ENCODE results near the gene GNPNAT1.
A peak's percentile ranks its signal among the peaks of the same experiment; 100 is the strongest.

The GNPNAT1 gene

DNA sequence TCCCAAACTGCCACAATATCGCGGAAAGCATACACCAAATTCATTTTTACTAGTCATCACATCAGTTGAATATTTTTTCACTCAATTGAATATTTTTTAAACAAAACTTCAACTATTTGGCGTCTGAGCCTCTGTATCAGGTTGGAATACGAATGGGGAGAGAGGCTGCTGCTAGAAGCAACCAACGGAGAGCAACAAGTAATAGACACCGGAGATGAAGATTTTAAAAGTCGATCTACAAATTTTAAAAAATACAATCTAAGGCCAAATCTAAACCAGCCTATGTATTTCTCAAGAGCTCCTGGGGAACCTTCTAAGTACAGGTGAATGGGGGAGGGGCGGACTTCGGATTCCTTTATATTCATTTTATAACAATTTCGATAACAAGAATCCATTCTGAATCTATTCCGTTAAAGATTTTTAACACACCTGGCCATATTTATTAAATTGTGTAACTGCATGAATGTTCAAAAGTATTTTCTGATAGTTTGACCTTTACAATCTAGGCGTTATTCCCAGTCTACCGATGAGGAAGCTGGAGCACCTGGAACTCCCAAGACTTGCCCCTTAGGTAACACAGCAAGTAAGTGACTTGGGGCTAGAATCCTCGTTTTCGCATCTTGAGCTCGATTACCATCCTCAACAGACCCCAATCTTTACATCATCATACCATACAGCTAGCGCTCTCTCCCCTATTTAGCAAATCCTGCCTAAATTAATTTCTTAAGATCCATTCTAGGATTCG, 1.2 kb downstream of the GNPNAT1 start:
- peak overlapping the region; percentile 70 for H3K4me3 ChIP-seq (ENCODE audit: low read depth, low read length)
- TF ChIP-seq, protein P1, sequence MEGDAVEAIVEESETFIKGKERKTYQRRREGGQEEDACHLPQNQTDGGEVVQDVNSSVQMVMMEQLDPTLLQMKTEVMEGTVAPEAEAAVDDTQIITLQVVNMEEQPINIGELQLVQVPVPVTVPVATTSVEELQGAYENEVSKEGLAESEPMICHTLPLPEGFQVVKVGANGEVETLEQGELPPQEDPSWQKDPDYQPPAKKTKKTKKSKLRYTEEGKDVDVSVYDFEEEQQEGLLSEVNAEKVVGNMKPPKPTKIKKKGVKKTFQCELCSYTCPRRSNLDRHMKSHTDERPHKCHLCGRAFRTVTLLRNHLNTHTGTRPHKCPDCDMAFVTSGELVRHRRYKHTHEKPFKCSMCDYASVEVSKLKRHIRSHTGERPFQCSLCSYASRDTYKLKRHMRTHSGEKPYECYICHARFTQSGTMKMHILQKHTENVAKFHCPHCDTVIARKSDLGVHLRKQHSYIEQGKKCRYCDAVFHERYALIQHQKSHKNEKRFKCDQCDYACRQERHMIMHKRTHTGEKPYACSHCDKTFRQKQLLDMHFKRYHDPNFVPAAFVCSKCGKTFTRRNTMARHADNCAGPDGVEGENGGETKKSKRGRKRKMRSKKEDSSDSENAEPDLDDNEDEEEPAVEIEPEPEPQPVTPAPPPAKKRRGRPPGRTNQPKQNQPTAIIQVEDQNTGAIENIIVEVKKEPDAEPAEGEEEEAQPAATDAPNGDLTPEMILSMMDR (IDR thresholded peaks at IDR 0.05; ENCODE audit: low read depth, low read length) = no peak

DNA sequence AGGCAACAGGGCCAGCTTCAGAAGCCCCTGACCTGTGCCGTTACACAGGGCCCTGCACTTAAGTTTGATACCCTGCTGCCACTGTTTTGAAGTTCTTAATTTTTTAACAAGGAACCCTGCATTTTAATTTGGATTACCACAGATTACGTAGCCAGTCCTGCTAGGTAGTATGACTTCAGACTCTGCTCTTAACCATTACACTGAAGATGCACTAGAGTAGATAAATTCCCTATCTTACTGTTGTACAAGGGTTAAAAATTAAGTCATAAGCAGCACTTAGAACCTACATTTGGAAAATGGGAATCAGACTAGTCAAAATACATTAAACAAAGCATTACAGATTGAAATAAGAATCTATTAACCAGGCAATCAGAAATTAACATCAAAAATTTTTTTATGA, 2.3 kb downstream of the GNPNAT1 start:
- TF ChIP-seq, protein P1 (IDR thresholded peaks at IDR 0.05; ENCODE audit: low read depth, low read length) = no peak
- peak overlapping the region; percentile 70 for H3K4me3 ChIP-seq (ENCODE audit: low read depth, low read length)

DNA sequence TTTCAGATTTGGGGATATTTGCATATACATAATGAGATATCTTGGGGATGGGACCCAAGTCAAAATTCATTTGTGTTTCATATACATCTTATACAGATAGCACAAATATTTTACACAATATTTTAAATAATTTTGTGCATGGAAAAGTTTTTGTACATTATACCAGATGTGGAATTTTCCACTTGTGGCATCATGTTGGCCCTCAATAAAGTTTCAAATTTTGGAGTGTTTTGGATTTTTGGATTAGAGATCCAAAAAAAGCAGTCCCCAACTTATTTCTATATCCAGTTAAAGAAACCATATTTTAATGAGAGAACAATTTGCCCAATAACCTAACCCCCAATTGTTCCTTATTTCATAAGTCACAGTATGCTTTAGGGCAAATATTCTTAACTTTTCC, 4.5 kb downstream of the GNPNAT1 start:
- H3K4me3 ChIP-seq (ENCODE audit: low read depth, low read length) = no peak overlapping the region
- TF ChIP-seq, protein P1 (IDR thresholded peaks at IDR 0.05; ENCODE audit: low read depth, low read length) = no peak

DNA sequence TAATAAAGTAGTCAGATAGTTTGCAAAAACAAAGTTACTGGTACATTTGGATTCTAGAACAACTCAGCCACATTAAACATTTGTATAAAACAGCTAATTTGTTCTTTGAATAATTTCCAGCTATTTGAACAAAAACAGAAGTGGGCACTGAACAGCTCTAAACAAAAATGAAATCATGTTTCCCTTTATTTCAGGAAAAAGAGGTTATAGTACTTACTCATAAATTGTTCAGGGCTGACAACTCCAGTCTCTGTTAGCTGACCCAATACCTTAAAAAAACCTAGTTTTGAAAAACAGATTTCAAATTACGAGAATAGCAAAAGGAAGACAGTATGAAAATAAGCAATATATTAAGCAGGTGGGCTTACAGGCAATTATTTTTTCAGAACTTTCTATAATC, 8.2 kb downstream of the GNPNAT1 start:
- H3K4me3 ChIP-seq (ENCODE audit: low read depth, low read length) = no peak overlapping the region
- TF ChIP-seq, protein P1 (IDR thresholded peaks at IDR 0.05; ENCODE audit: low read depth, low read length) = no peak

DNA sequence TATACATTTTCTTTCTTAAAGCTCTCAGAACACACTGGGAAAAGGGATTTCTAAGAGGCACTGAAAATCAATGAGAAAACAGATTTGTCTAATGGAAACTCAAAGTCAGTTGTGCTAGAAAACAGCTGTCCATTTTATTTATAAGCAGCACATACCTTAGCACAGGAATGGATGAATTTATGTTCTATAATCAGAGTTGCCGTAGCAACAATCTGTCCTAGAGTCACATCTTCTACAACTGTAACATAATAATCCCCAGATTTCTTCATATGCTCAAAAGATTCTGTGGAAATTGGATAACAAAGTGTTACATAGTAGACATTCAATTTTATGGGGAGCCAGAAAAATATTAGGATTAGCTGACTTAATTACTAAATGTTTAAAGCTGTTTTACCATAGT, 9.8 kb downstream of the GNPNAT1 start:
- TF ChIP-seq, protein P1 (IDR thresholded peaks at IDR 0.05; ENCODE audit: low read depth, low read length) = no peak
- no peak overlapping the region for H3K4me3 ChIP-seq (ENCODE audit: low read depth, low read length)

DNA sequence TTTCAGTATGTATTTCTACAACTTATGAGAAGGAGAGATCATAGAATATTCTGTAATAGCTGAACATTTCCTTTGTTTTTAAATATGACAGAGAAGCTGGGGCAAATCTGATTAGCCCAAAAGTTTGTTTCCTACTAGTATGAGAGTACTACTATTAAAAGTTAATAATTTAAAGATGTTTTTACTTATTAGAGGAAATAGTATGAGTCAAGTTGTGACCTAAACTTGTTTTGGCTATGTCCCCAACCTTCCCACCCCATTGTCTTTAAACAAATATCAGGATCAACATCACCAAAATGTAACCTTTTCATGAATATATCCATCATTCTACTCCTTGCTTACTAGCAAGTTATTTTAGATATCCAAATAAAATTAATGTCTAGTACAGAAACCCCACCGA, 10.5 kb downstream of the GNPNAT1 start:
- TF ChIP-seq, protein P1 (IDR thresholded peaks at IDR 0.05; ENCODE audit: low read depth, low read length) = no peak
- H3K4me3 ChIP-seq (ENCODE audit: low read depth, low read length) = no peak overlapping the region

DNA sequence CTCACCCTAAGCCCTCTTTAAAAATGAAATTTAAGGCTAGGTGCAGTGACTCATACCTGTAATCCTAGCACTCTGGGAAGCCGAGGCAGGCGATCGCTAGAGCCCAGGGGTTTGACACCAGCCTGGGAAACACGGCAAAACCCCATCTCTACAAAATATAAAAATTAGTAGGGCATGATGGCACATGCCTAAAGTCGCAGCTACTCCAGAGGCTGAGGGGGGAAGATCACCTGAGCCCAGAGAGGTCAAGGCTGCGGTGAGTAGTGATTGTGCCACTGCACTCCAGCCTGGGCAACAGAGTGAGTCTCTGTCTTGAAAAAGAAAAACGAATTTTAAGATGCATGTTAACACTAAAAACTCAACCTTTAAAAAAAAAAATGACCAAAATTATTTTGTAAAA, 12.7 kb downstream of the GNPNAT1 start:
- no peak overlapping the region for H3K4me3 ChIP-seq (ENCODE audit: low read depth, low read length)
- TF ChIP-seq, protein P1 (IDR thresholded peaks at IDR 0.05; ENCODE audit: low read depth, low read length) = no peak

Data from WI38 (cell line).